Measurements from ENCODE around the gene CATSPER3. TPM values are rescaled to one million over a fixed set of nuclear protein-coding genes. Genes with fewer than 3 reads are reported as not detected.
"Not testable (repeated sequence)": the region's sequence is repeated elsewhere in the genome, so short reads cannot be mapped to it uniquely, and the experiment has no call there.

The CATSPER3 gene
- total RNA-seq, 4 donors from 2014 or later: 0.56 TPM; not detected in 3

- DNase-seq: no peak
- TF ChIP-seq POLR2A (IDR thresholded peaks at IDR 0.05) (no peak), CTCF (IDR thresholded peaks at IDR 0.05) (no peak)
- 96 to 97% methylated on average over 1 of the region's 1 CpG for WGBS, 2 donors
- H3K36me3 ChIP-seq: no peaks in the 10 kb centered on the region
- no peak overlapping the region for H3K4me3 ChIP-seq (replicated peaks in 1 of 3)
- H3K27ac ChIP-seq: no peak overlapping the region
- H3K4me1 ChIP-seq: no peaks in the 10 kb centered on the region
- H3K9me3 ChIP-seq: no peaks in the 10 kb centered on the region
- H3K27me3 ChIP-seq: no peaks in the 10 kb centered on the region
- intact Hi-C loops (cut with DNase I): no loop called here
These were observed 14.5 kb downstream of the CATSPER3 start for GRCh38 chr5:134982230-134982629.

- TF ChIP-seq CTCF (IDR thresholded peaks at IDR 0.05): no peak
- no peak for TF ChIP-seq POLR2A (IDR thresholded peaks at IDR 0.05)
- Histone ChIP-seq H3K4me3 (replicated peaks in 1 of 3) (no peak overlapping the region), H3K27me3 (no peaks in the 10 kb centered on the region), H3K36me3 (no peaks in the 10 kb centered on the region), H3K27ac (no peak overlapping the region), H3K9me3 (no peaks in the 10 kb centered on the region), H3K4me1 (no peaks in the 10 kb centered on the region)
- DNase-seq: no peak
- WGBS, 2 donors: 88 to 90% methylated on average over 3 of the region's 3 CpGs
- intact Hi-C loops (cut with DNase I): no loop called here
These were observed 21.6 kb downstream of the CATSPER3 start for GRCh38 chr5:134989266-134989830.

GRCh38 chr5:134990183-134990582 lies 22.5 kb downstream of the CATSPER3 start:
- H3K4me1 ChIP-seq; H3K9me3 ChIP-seq; H3K27ac ChIP-seq; H3K36me3 ChIP-seq; intact Hi-C loops (cut with DNase I); H3K27me3 ChIP-seq; DNase-seq; H3K4me3 ChIP-seq (replicated peaks in 1 of 3): not testable (repeated sequence)
- WGBS, 2 donors: 67 to 71% methylated on average over 5 of the region's 5 CpGs

GRCh38 chr5:134992148-134992547 lies 24.4 kb downstream of the CATSPER3 start:
- Histone ChIP-seq H3K4me1 (no peaks in the 10 kb centered on the region), H3K36me3 (no peaks in the 10 kb centered on the region), H3K9me3 (no peaks in the 10 kb centered on the region), H3K27ac (no peak overlapping the region), H3K27me3 (no peaks in the 10 kb centered on the region), H3K4me3 (replicated peaks in 1 of 3) (no peak overlapping the region)
- intact Hi-C loops (cut with DNase I): no loop called here
- TF ChIP-seq CTCF (IDR thresholded peaks at IDR 0.05): no peak
- no peak for TF ChIP-seq POLR2A (IDR thresholded peaks at IDR 0.05)
- WGBS, 2 donors: 94% methylated on average over 5 of the region's 5 CpGs
- no peak for DNase-seq

GRCh38 chr5:134993161-134993560 lies 25.5 kb downstream of the CATSPER3 start:
- H3K27me3 ChIP-seq: no peaks in the 10 kb centered on the region
- no peaks in the 10 kb centered on the region for H3K36me3 ChIP-seq
- no peak for TF ChIP-seq CTCF (IDR thresholded peaks at IDR 0.05)
- H3K9me3 ChIP-seq: no peaks in the 10 kb centered on the region
- H3K27ac ChIP-seq: no peak overlapping the region
- H3K4me1 ChIP-seq: no peaks in the 10 kb centered on the region
- DNase-seq: no peak
- 95 to 96% methylated on average over 2 of the region's 2 CpGs for WGBS, 2 donors
- intact Hi-C loops (cut with DNase I): no loop called here
- H3K4me3 ChIP-seq (replicated peaks in 1 of 3): no peak overlapping the region
